GM06990 (cell line): Measurements from ENCODE around the gene SNAPC3.

Experiments
- DNase-seq: peaks from one replicate; pipeline ENCODE4 v3.0.0-alpha.2; 2011; ENCODE audit not compliant: insufficient read length; ENCODE audit errors: extremely low read depth
- H3K27me3 ChIP-seq: replicated peaks from 2 replicates; pipeline ENCODE4 v1.6.0; 2011; ENCODE audit warnings: low read length; ENCODE audit not compliant: control insufficient read depth, insufficient read depth
- H3K36me3 ChIP-seq: 2 replicates; pipeline ENCODE4 v1.5.1; 2011; ENCODE audit warnings: low read length; ENCODE audit not compliant: control insufficient read depth, insufficient read depth
- H3K4me3 ChIP-seq: replicated peaks from 2 replicates; pipeline ENCODE4 v1.5.1; 2011; ENCODE audit warnings: low read depth, mild to moderate bottlenecking, control low read depth, low read length
- CTCF ChIP-seq: IDR thresholded peaks from 2 replicates; pipeline ENCODE4 v1.5.1; 2011; ENCODE audit warnings: low read length, control low read depth, mild to moderate bottlenecking, inconsistent platforms; ENCODE audit not compliant: insufficient read depth, poor library complexity, severe bottlenecking

Gene SNAPC3

GRCh38 chr9:15501179-15501578 lies 78.5 kb downstream of the SNAPC3 start:
- no peak for DNase-seq
- Histone ChIP-seq H3K27me3 (no peaks in the 10 kb centered on the region), H3K4me3 (no peak overlapping the region), H3K36me3 (peaks cover 8% of the 10 kb centered on the region)
- TF ChIP-seq CTCF = no peak

DNA sequence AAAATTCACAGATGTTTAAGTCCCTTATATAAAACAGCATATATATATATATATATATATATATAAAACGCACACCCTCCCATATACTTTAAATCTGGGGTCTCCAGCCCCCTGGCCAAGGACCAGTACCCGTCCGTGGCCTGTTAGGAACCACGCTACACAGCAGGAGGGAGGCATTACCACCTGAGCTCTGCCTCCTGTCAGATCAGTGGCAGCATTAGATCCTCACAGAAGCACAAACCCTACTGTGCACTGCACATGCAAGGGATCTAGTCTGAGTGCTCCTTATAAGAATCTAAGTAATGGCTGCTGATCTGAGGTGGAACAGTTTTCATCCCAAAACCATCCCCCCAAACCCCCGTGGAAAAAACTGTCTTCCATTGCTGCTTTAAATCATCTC lies 79.1 kb downstream of the SNAPC3 start:
- no peak for DNase-seq
- H3K36me3 ChIP-seq = peaks cover 8% of the 10 kb centered on the region
- no peak for TF ChIP-seq CTCF
- H3K27me3 ChIP-seq = no peaks in the 10 kb centered on the region
- H3K4me3 ChIP-seq = no peak overlapping the region

- DNase-seq = no peak
- no peaks in the 10 kb centered on the region for H3K27me3 ChIP-seq
- H3K4me3 ChIP-seq = no peak overlapping the region
- H3K36me3 ChIP-seq = peaks cover 3% of the 10 kb centered on the region
- no peak for TF ChIP-seq CTCF
These were observed 83.2 kb downstream of the SNAPC3 start for GRCh38 chr9:15505921-15506320.

DNA sequence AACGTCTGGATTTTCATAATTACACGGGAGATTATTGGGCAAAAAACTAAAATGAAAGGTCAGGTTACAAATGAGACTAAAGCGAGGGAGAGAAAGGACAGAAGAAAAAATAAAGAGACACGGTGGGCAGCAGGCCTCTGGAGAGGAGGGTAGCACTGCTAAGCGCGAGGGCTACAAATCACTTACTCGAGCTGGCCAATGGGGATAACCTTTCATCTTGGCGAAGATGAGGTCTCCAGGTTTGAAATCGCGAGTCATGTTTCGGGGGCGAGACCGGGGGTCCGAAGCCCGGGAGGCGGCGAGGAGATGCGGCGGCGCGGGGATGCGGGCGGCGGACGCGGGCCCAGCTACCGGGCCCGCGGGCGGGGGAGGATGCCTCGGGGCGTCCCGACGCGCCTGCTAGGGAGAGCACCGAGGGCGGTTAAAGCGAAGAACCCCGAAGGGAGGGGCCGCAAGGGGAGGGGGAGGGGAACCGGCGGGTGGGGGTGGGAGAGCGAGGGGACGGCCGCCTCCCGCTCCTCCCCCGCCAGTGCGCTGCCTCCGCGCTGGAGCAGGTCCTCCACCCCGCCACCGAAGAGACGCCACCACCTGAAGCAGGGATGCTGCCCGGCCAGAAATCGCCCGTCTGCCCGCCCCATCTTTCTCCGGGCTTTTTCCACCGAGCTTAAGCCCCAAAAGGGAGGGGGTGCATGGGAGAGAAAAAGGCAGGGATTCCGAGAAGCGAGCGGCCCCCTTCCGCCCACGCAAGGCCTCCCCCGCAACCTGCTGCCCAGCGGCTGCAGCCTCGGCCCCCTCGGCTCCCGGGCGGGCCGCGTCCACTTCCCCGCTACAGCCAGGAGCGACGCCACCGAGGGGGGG lies 87.5 kb downstream of the SNAPC3 start:
- no peak for TF ChIP-seq CTCF
- Histone ChIP-seq H3K4me3 (peak overlapping the region; percentile 87), H3K36me3 (no peaks in the 10 kb centered on the region; the same call in 1 of the 2 replicates), H3K27me3 (no peaks in the 10 kb centered on the region)
- DNase-seq = peak; percentile 78

GRCh38 chr9:15510789-15511575 lies 88.3 kb downstream of the SNAPC3 start, which contains the start of gene PSIP1:
Gene PSIP1, minus strand, starts transcription at chr9:15510970. Its CDS starts 782 bp downstream, at chr9:15510188.
- Histone ChIP-seq H3K4me3 (peak within 1 kb of the TSS; percentile 87), H3K36me3 (no peaks in the 10 kb centered on the region; the same call in 1 of the 2 replicates), H3K27me3 (no peaks in the 10 kb centered on the region)
- no peak for TF ChIP-seq CTCF
- peak; percentile 99 for DNase-seq
